DOHH2 (cell line): ENCODE data around the gene PTPRN2.

ENCODE experiments used
- H3F3A ChIP-seq: fragments of 200-600 bp; sonication (generic), shearing (Covaris generic); 2 replicates; pipeline ENCODE4 v1.6.0; 2016; ENCODE audit warnings: antibody characterized with exemption, mild to moderate bottlenecking; ENCODE audit not compliant: control insufficient read depth, insufficient read depth
- H3K27ac ChIP-seq: fragments of 200-600 bp; sonication (generic); 2 replicates; pipeline ENCODE4 v1.5.1; 2014; ENCODE audit warnings: low read depth, mild to moderate bottlenecking, low read length, moderate library complexity
- H3K27me3 ChIP-seq: fragments of 200-600 bp; sonication (generic); 2 replicates; pipeline ENCODE4 v1.6.1; 2014; ENCODE audit warnings: mild to moderate bottlenecking, low read length, mixed read lengths; ENCODE audit not compliant: control insufficient read depth
- H3K36me3 ChIP-seq: fragments of 200-600 bp; sonication (generic); 2 replicates; pipeline ENCODE4 v1.6.1; 2014; ENCODE audit warnings: mild to moderate bottlenecking, low read length, moderate library complexity, mixed read lengths; ENCODE audit not compliant: control insufficient read depth
- H3K4me1 ChIP-seq: fragments of 200-600 bp; sonication (generic); 2 replicates; pipeline ENCODE4 v1.6.1; 2014; ENCODE audit warnings: mild to moderate bottlenecking, low read length, mixed read lengths; ENCODE audit not compliant: control insufficient read depth
- H3K4me2 ChIP-seq: fragments of 200-600 bp; sonication (generic); 2 replicates; pipeline ENCODE4 v1.6.0; 2014; ENCODE audit warnings: mild to moderate bottlenecking, low read length, moderate library complexity
- H3K4me3 ChIP-seq: fragments of 200-600 bp; sonication (generic); 2 replicates; pipeline ENCODE4 v1.5.1; 2014; ENCODE audit warnings: mild to moderate bottlenecking, low read length, mixed read lengths
- H3K79me2 ChIP-seq: fragments of 200-600 bp; sonication (generic); 2 replicates; pipeline ENCODE4 v1.6.1; 2014; ENCODE audit warnings: mild to moderate bottlenecking, low read length, mixed read lengths; ENCODE audit not compliant: control insufficient read depth
- H3K9me2 ChIP-seq: fragments of 200-600 bp; sonication (generic); replicated peaks from 2 replicates; pipeline ENCODE4 v1.6.1; 2014; ENCODE audit warnings: mild to moderate bottlenecking, low read length, mixed read lengths; ENCODE audit not compliant: control insufficient read depth
- H3K9me3 ChIP-seq: fragments of 200-600 bp; sonication (generic); 2 replicates; pipeline ENCODE4 v1.6.1; 2014; ENCODE audit warnings: antibody characterized with exemption, low read length, mixed read lengths; ENCODE audit not compliant: control insufficient read depth, insufficient read depth
- H4K20me1 ChIP-seq: fragments of 200-600 bp; sonication (generic); 2 replicates; pipeline ENCODE4 v1.6.0; 2014; ENCODE audit warnings: low read depth, mild to moderate bottlenecking, antibody characterized with exemption, low read length, moderate library complexity; ENCODE audit not compliant: control insufficient read depth, insufficient read depth
- EZH2phosphoT487 ChIP-seq: fragments of 200-600 bp; sonication (generic); IDR thresholded peaks from 2 replicates; pipeline ENCODE4 v1.6.1; 2017; ENCODE audit warnings: borderline replicate concordance, mild to moderate bottlenecking, antibody characterized with exemption, low read length, moderate library complexity, mixed read lengths
- TF ChIP-seq, protein P1 (sequence below): fragments of 200-600 bp; sonication (generic); IDR thresholded peaks from one replicate; pipeline ENCODE4 v1.5.1; 2014; ENCODE audit warnings: antibody characterized with exemption, mild to moderate bottlenecking, low read depth, low read length; ENCODE audit not compliant: poor library complexity, severe bottlenecking

Gene PTPRN2

DNA sequence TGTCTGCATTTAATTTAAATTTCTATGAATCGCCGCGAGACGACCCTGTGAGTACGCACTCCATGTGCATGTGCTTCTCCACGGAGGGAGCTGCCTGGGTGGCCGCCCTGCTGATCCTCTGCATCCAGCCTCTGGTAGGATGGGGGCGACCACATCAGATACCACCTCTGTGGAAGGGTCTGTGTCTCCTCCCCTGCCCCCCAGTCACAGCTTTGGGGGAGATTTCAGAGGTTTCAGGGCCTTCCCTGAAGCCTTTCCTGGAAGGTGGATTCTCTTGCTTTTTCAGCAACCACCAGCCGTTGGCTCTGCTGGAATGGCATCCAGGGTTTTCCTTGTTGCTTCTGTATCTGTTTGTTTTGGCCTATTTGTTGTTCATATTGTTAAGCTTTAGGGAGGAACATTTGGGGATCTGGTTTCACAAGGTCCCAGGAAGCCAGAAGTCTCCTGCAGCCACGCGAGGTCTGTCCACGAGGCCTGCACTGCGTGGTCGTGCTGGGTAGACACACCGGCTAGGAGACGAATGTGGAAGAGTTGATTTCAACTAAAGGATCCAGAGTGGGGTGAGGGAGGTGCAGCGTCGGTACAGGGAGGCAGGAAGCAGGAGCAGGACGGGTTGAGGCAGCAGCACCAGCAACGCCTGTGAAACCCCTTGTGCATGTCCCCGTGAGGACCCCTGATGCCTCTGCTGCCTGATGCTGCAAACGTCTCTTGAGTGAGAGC, 329.1 kb downstream of the PTPRN2 start:
- H3K4me2 ChIP-seq, result no peak overlapping the region
- H3K27me3 ChIP-seq, result no peaks in the 10 kb centered on the region
- TF ChIP-seq, protein P1, sequence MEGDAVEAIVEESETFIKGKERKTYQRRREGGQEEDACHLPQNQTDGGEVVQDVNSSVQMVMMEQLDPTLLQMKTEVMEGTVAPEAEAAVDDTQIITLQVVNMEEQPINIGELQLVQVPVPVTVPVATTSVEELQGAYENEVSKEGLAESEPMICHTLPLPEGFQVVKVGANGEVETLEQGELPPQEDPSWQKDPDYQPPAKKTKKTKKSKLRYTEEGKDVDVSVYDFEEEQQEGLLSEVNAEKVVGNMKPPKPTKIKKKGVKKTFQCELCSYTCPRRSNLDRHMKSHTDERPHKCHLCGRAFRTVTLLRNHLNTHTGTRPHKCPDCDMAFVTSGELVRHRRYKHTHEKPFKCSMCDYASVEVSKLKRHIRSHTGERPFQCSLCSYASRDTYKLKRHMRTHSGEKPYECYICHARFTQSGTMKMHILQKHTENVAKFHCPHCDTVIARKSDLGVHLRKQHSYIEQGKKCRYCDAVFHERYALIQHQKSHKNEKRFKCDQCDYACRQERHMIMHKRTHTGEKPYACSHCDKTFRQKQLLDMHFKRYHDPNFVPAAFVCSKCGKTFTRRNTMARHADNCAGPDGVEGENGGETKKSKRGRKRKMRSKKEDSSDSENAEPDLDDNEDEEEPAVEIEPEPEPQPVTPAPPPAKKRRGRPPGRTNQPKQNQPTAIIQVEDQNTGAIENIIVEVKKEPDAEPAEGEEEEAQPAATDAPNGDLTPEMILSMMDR, result no peak
- no peak for TF ChIP-seq EZH2phosphoT487
- peaks cover 77% of the 10 kb centered on the region for H3K9me3 ChIP-seq
- no peaks in the 10 kb centered on the region for H3K79me2 ChIP-seq
- H3K27ac ChIP-seq, result no peak overlapping the region
- H3F3A ChIP-seq, result 0 out of 2 replicates have a peak, but pooled peaks cover 5% of the 10 kb centered on the region
- no peaks in the 10 kb centered on the region for H3K36me3 ChIP-seq
- no peak overlapping the region for H3K4me3 ChIP-seq
- no peaks in the 10 kb centered on the region for H4K20me1 ChIP-seq
- no peaks in the 10 kb centered on the region for H3K4me1 ChIP-seq
- H3K9me2 ChIP-seq, result no peaks in the 10 kb centered on the region

DNA sequence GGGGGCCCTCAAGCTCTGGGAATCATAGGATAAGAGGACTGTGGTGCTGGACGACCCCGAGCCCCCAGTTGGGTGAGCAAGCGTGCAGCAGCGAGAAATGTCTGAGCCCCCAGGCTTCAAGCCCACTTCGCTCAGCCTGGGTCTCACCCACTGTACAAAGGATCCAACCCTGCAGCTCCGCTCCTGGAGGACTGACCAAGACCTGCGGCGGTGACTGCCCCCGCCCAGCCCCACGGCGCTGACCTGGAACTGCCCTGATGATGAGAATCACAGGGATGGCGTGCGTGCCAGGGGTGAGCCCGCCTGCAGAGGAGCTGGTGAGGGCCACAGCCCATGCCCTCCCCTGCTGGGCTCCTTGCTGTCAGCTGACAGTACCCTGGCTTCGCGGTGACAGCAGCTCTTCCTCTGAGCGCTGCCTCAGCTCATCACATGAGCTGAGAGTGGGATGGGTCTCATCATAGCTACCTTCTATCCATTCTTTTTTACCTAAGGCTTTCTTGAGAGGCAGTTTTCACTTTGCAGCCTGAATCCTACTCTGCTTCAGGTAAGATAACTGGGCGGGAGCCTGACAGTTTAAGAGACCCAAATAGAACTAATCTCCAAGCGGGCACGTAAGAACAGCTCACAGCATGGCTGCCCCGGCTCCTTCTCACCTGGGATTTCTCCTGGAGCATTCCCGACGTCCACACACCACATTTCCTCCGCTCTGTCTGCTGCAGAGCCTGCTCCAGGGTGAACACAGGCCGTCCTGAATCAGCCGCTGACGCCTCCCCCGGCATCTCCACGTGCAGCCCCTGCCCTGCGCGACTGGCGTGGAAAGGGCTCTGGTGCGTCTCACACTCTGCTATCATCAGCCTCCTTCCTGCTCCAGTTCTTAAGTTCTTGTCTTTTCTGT, 329.9 kb downstream of the PTPRN2 start:
- Histone ChIP-seq H3K9me2 (no peaks in the 10 kb centered on the region), H3K4me2 (no peak overlapping the region), H3K27ac (no peak overlapping the region), H3K4me1 (no peaks in the 10 kb centered on the region), H3K27me3 (no peaks in the 10 kb centered on the region), H3F3A (0 out of 2 replicates have a peak, but pooled peaks cover 2% of the 10 kb centered on the region), H4K20me1 (no peaks in the 10 kb centered on the region), H3K9me3 (peaks cover 75% of the 10 kb centered on the region), H3K4me3 (no peak overlapping the region), H3K36me3 (no peaks in the 10 kb centered on the region), H3K79me2 (no peaks in the 10 kb centered on the region)
- no peak for TF ChIP-seq EZH2phosphoT487
- TF ChIP-seq, protein P1, result no peak

DNA sequence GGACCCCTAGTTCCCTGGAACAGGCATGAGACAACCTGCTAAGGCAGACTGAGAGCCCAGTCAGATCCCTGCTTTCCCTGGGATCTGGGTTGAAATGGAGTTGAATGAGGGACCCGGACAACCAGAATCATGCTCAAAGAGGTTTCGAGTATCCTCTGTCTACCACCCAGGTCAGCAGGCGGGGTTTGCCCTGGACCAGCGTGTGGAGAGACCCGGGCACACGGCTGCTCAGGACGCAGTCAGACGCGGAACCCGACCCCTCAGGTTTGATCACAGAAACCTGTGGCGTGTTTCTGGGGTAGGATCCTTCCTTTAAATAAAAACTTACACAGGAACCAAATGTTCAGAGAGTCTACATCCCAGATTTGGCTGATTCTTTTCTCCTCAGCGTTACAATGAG, 330.6 kb downstream of the PTPRN2 start:
- no peaks in the 10 kb centered on the region for H3F3A ChIP-seq
- no peaks in the 10 kb centered on the region for H4K20me1 ChIP-seq
- no peaks in the 10 kb centered on the region for H3K9me2 ChIP-seq
- H3K27me3 ChIP-seq, result no peaks in the 10 kb centered on the region
- H3K36me3 ChIP-seq, result no peaks in the 10 kb centered on the region
- H3K4me1 ChIP-seq, result no peaks in the 10 kb centered on the region
- H3K79me2 ChIP-seq, result no peaks in the 10 kb centered on the region
- H3K27ac ChIP-seq, result no peak overlapping the region
- no peak overlapping the region for H3K4me3 ChIP-seq
- peaks cover 75% of the 10 kb centered on the region for H3K9me3 ChIP-seq
- TF ChIP-seq EZH2phosphoT487, result no peak
- TF ChIP-seq, protein P1, result no peak
- no peak overlapping the region for H3K4me2 ChIP-seq
